Measurements from ENCODE around the gene RYR2. TPM values are rescaled to one million over a fixed set of nuclear protein-coding genes. Genes with fewer than 3 reads are reported as not detected.

Gene RYR2
- total RNA-seq, 4 donors from 2014 or later = 0.13 to 2.5 (median 0.88) TPM

GRCh38 chr1:237098541-237098940 is 56.6 kb downstream of the RYR2 start:
- no peak for DNase-seq
- Histone ChIP-seq H3K9me3 (no peaks in the 10 kb centered on the region), H3K4me1 (no peaks in the 10 kb centered on the region), H3K36me3 (no peaks in the 10 kb centered on the region), H3K27ac (no peak overlapping the region), H3K4me3 (no peak overlapping the region), H3K27me3 (no peaks in the 10 kb centered on the region)
- TF ChIP-seq CTCF (IDR thresholded peaks at IDR 0.05) = no peak
- no peak for TF ChIP-seq POLR2A (IDR thresholded peaks at IDR 0.05)

GRCh38 chr1:237103021-237103420 is 61.0 kb downstream of the RYR2 start:
- Histone ChIP-seq H3K36me3 (no peaks in the 10 kb centered on the region), H3K27me3 (no peaks in the 10 kb centered on the region), H3K4me3 (no peak overlapping the region), H3K4me1 (no peaks in the 10 kb centered on the region), H3K9me3 (no peaks in the 10 kb centered on the region), H3K27ac (no peak overlapping the region)
- DNase-seq = no peak
- TF ChIP-seq CTCF (IDR thresholded peaks at IDR 0.05) (no peak), POLR2A (IDR thresholded peaks at IDR 0.05) (no peak)

- Histone ChIP-seq H3K4me1 (no peaks in the 10 kb centered on the region), H3K9me3 (no peaks in the 10 kb centered on the region), H3K27me3 (no peaks in the 10 kb centered on the region), H3K27ac (no peak overlapping the region), H3K4me3 (no peak overlapping the region), H3K36me3 (no peaks in the 10 kb centered on the region)
- TF ChIP-seq CTCF (IDR thresholded peaks at IDR 0.05) (no peak), POLR2A (IDR thresholded peaks at IDR 0.05) (no peak)
- DNase-seq = no peak
Observed at GRCh38 chr1:237104096-237104495, 62.1 kb downstream of the RYR2 start.

- no peak for TF ChIP-seq CTCF (IDR thresholded peaks at IDR 0.05)
- no peak for TF ChIP-seq POLR2A (IDR thresholded peaks at IDR 0.05)
- no peak for DNase-seq
- Histone ChIP-seq H3K27me3 (no peaks in the 10 kb centered on the region), H3K4me3 (no peak overlapping the region), H3K27ac (no peak overlapping the region), H3K4me1 (no peaks in the 10 kb centered on the region), H3K36me3 (no peaks in the 10 kb centered on the region), H3K9me3 (no peaks in the 10 kb centered on the region)
Observed at GRCh38 chr1:237105826-237106225, 63.8 kb downstream of the RYR2 start.

GRCh38 chr1:237108297-237109040 is 66.5 kb downstream of the RYR2 start:
- TF ChIP-seq POLR2A (IDR thresholded peaks at IDR 0.05) (no peak), CTCF (IDR thresholded peaks at IDR 0.05) (no peak)
- DNase-seq = no peak
- H3K9me3 ChIP-seq = no peaks in the 10 kb centered on the region
- H3K4me3 ChIP-seq = no peak overlapping the region
- H3K36me3 ChIP-seq = no peaks in the 10 kb centered on the region
- no peaks in the 10 kb centered on the region for H3K4me1 ChIP-seq
- H3K27me3 ChIP-seq = no peaks in the 10 kb centered on the region
- no peak overlapping the region for H3K27ac ChIP-seq
